Astrocyte (in vitro differentiated cells and primary cell): ENCODE results near the gene EHBP1. TPM values are rescaled to one million over a fixed set of nuclear protein-coding genes. Genes with fewer than 3 reads are reported as not detected.
A peak's percentile ranks its signal among the peaks of the same experiment; 100 is the strongest.

ENCODE experiments used
- DNase-seq: peaks from one replicate; pipeline ENCODE4 v3.0.0-alpha.2; 2010; ENCODE audit warnings: low read depth
- FAIRE-seq: peaks from 2 replicates; lab custom pipeline; 2011; peaks lifted over from hg19 to GRCh38; lab: Jason Lieb, UNC
- H2AFZ ChIP-seq: 2 replicates; pipeline ENCODE4 v1.6.0; 2012; ENCODE audit warnings: low read depth, low read length, inconsistent platforms
- H3K27ac ChIP-seq: 2 replicates; pipeline ENCODE4 v1.5.1; 2011; ENCODE audit warnings: low read depth, low read length, inconsistent platforms
- H3K27me3 ChIP-seq: 2 replicates; pipeline ENCODE4 v1.6.0; 2011; ENCODE audit warnings: low read length, inconsistent platforms; ENCODE audit not compliant: insufficient read depth
- H3K36me3 ChIP-seq: 2 replicates; pipeline ENCODE4 v1.5.1; 2011; ENCODE audit warnings: low read length, inconsistent platforms; ENCODE audit not compliant: insufficient read depth
- H3K4me1 ChIP-seq: 2 replicates; pipeline ENCODE4 v1.5.1; 2011; ENCODE audit warnings: low read length, inconsistent platforms; ENCODE audit not compliant: insufficient read depth
- H3K4me2 ChIP-seq: 2 replicates; pipeline ENCODE4 v1.6.0; 2012; ENCODE audit warnings: low read length, inconsistent platforms
- H3K4me3 ChIP-seq: 2 replicates; pipeline ENCODE4 v1.5.1; 2011; ENCODE audit warnings: low read depth, mild to moderate bottlenecking, low read length, inconsistent platforms; ENCODE audit not compliant: insufficient read depth
- H3K79me2 ChIP-seq: 2 replicates; pipeline ENCODE4 v1.6.0; 2012; ENCODE audit warnings: mild to moderate bottlenecking, low read length, inconsistent platforms; ENCODE audit not compliant: insufficient read depth
- H3K9ac ChIP-seq: 2 replicates; pipeline ENCODE4 v1.6.0; 2012; ENCODE audit warnings: mild to moderate bottlenecking, low read length, inconsistent platforms
- H3K9me3 ChIP-seq: 2 replicates; pipeline ENCODE4 v1.5.1; 2012; ENCODE audit warnings: low read depth, mild to moderate bottlenecking, low read length, inconsistent platforms; ENCODE audit not compliant: insufficient read depth
- H4K20me1 ChIP-seq: 2 replicates; pipeline ENCODE4 v1.6.0; 2012; ENCODE audit warnings: low read length, inconsistent platforms; ENCODE audit not compliant: insufficient read depth
- H3K27ac Mint-ChIP-seq: one replicate; pipeline ENCODE4 v1.8.0; 2021; ENCODE audit warnings: mild to moderate bottlenecking, mixed read lengths; ENCODE audit not compliant: unreplicated experiment
- H3K27me3 Mint-ChIP-seq: one replicate; pipeline ENCODE4 v1.8.0; 2021; ENCODE audit warnings: low read depth, mixed read lengths; ENCODE audit not compliant: unreplicated experiment
- H3K36me3 Mint-ChIP-seq: one replicate; pipeline ENCODE4 v1.8.0; 2021; ENCODE audit warnings: low read depth, mixed read lengths; ENCODE audit not compliant: unreplicated experiment
- H3K4me1 Mint-ChIP-seq: one replicate; pipeline ENCODE4 v1.8.0; 2021; ENCODE audit warnings: low read depth, mixed read lengths; ENCODE audit not compliant: unreplicated experiment
- H3K4me3 Mint-ChIP-seq: one replicate; pipeline ENCODE4 v1.8.0; 2021; ENCODE audit warnings: mild to moderate bottlenecking, moderate library complexity, mixed read lengths; ENCODE audit not compliant: unreplicated experiment
- H3K9me3 Mint-ChIP-seq: one replicate; pipeline ENCODE4 v1.8.0; 2021; ENCODE audit warnings: mild to moderate bottlenecking, mixed read lengths; ENCODE audit not compliant: unreplicated experiment
- CTCF ChIP-seq: IDR thresholded peaks from 2 replicates; pipeline ENCODE4 v1.5.1; 2011; ENCODE audit warnings: low read depth, mild to moderate bottlenecking, inconsistent platforms, low read length, moderate library complexity; ENCODE audit not compliant: insufficient read depth
- EZH2 ChIP-seq: IDR thresholded peaks from 2 replicates; pipeline ENCODE4 v1.6.1; 2012; ENCODE audit warnings: mild to moderate bottlenecking, low read length, inconsistent platforms; ENCODE audit not compliant: insufficient read depth
- total RNA-seq: library from RNA; stranded (reverse); gene quantifications from 2 replicates; pipeline ENCODE4 v1.2.1, GENCODE V29; 2021

Gene EHBP1
- total RNA-seq, 1 donor from 2014 or later = 44.1 TPM

- FAIRE-seq (no peak), DNase-seq (no peak)
- Histone ChIP-seq H3K9me3 (no peaks in the 10 kb centered on the region), H3K4me1 (peaks cover 8% of the 10 kb centered on the region), H3K27me3 (no peaks in the 10 kb centered on the region), H3K4me2 (no peak overlapping the region), H2AFZ (no peak overlapping the region), H3K36me3 (no peaks in the 10 kb centered on the region), H3K9ac (no peak overlapping the region), H3K79me2 (peaks cover 19% of the 10 kb centered on the region), H4K20me1 (peaks cover 33% of the 10 kb centered on the region), H3K27ac (no peak overlapping the region), H3K4me3 (no peak overlapping the region)
- no peak for TF ChIP-seq CTCF
- TF ChIP-seq EZH2 = no peak
- H3K27ac Mint-ChIP-seq = no peak overlapping the region
- peaks cover 5% of the 10 kb centered on the region for H3K36me3 Mint-ChIP-seq
- peaks cover 3% of the 10 kb centered on the region for H3K9me3 Mint-ChIP-seq
- no peak overlapping the region for H3K4me3 Mint-ChIP-seq
- H3K4me1 Mint-ChIP-seq = peaks cover 14% of the 10 kb centered on the region
- H3K27me3 Mint-ChIP-seq = no peaks in the 10 kb centered on the region
Measured at GRCh38 chr2:62784341-62784740, 78.8 kb downstream of the EHBP1 start.

DNA sequence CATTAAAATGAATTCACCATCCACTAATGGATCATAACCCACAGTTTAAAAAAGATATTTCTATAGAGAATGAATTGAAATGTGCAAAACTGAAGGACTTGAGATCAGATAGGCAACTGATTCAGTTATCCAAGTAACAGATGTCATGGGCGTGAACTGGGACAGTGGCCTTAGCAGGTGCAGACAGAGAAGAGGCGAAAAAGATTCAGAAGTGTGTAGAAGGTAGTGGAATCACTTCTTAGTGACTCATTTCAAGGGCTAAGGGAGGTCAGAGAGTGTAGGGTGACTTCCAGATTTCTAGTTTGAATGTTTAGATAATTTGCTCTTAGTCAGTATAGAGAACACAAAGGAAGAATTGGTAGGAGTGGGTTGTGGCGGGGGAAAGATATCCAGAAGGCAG lies 79.7 kb downstream of the EHBP1 start:
- DNase-seq = peak; percentile 69
- Histone ChIP-seq H3K4me2 (no peak overlapping the region), H3K36me3 (no peaks in the 10 kb centered on the region), H3K9me3 (no peaks in the 10 kb centered on the region), H3K27me3 (no peaks in the 10 kb centered on the region), H3K4me1 (peaks cover 8% of the 10 kb centered on the region), H3K27ac (no peak overlapping the region), H3K9ac (no peak overlapping the region), H3K79me2 (peaks cover 25% of the 10 kb centered on the region), H2AFZ (no peak overlapping the region), H3K4me3 (no peak overlapping the region), H4K20me1 (peaks cover 38% of the 10 kb centered on the region)
- Mint-ChIP-seq H3K27me3 (no peaks in the 10 kb centered on the region), H3K27ac (no peak overlapping the region), H3K36me3 (peaks cover 5% of the 10 kb centered on the region), H3K4me3 (no peak overlapping the region), H3K9me3 (peaks cover 3% of the 10 kb centered on the region), H3K4me1 (peaks cover 14% of the 10 kb centered on the region)
- TF ChIP-seq EZH2 (no peak), CTCF (no peak)
- no peak for FAIRE-seq

- H3K79me2 ChIP-seq = peaks cover 23% of the 10 kb centered on the region
- peak; percentile 57 for DNase-seq
- Mint-ChIP-seq H3K9me3 (peaks cover 3% of the 10 kb centered on the region), H3K36me3 (peaks cover 5% of the 10 kb centered on the region), H3K4me1 (peaks cover 14% of the 10 kb centered on the region), H3K4me3 (no peak overlapping the region), H3K27me3 (no peaks in the 10 kb centered on the region), H3K27ac (peak overlapping the region; percentile 71)
- H3K27me3 ChIP-seq = no peaks in the 10 kb centered on the region
- no peaks in the 10 kb centered on the region for H3K36me3 ChIP-seq
- peak overlapping the region; percentile 10 for H3K9ac ChIP-seq
- peak overlapping the region; percentile 17 for H3K27ac ChIP-seq
- TF ChIP-seq CTCF = no peak
- TF ChIP-seq EZH2 = no peak
- H4K20me1 ChIP-seq = peaks cover 38% of the 10 kb centered on the region
- peak; percentile 34 for FAIRE-seq
- H3K4me3 ChIP-seq = no peak overlapping the region
- peaks cover 8% of the 10 kb centered on the region for H3K4me1 ChIP-seq
- H2AFZ ChIP-seq = no peak overlapping the region
- no peaks in the 10 kb centered on the region for H3K9me3 ChIP-seq
- H3K4me2 ChIP-seq = peak overlapping the region; percentile 33
Measured at GRCh38 chr2:62785810-62786597, 80.5 kb downstream of the EHBP1 start.
